ENCODE results near the gene IRF1.

Gene IRF1

DNA sequence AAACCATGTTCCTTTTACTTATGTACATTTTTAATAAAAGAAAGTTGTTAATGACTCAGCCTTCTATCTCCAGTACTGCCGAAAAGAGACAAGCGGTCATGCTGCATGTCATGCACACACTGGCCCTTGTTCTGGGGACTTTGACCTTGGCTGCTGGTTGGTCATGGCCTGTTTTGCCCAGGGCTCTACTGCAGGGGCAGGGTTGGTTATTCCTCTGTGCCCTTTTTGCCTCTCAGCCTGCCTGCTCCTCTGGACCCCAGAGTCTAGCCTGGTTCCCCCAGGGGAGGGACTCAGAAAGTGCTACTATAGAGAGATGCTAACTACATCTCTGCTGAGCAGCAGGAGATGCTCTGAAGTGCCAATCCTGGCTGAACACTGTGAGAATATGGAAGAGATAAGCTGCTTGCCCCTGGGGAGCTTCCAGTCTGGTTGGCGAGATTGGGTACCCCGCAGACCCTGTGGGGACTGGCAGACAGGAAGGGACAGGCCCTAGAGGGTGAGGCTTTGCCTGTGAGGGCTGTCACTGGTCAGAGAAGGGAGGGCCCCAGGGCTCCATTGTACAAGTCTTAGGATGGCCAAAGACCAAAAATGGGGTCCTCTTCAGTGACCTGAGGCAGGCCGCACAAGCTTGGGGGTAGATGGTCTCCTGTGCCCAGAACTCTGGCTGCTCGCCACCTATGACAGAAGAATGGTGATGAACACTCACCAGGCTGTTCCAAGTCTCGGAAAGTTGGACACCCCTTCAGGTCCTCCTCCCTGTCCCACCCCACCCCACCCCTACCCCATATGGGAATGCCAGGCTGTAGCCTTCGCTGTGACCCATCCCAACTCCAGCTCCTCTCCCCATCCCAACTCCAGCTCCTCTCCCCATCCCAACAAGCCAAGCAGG is 14.3 kb downstream of the IRF1 start:
- no peak for DNase-seq (ENCODE audit: low read depth, low spot score)

DNA sequence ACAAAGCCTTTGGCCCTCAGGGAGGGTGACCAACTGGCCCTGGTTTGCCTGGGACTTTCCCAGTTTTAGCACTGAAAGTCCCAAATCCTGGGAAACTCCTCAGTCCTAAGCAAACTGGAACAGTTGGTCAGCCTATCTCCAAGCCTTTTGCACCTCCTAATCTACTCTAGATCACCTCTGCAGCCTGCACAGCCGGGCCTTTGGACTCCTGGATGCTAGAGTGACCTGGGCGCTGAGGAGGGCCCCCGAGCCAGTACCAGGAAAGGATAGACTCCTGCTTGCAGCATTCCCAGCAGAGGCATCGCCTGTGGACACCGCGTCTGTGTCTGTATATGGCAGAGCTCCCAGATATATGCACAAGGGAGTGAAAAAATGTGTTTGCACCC is 15.1 kb downstream of the IRF1 start:
- no peak overlapping the region for H3K27ac ChIP-seq
- no peak for DNase-seq (ENCODE audit: low read depth, low spot score)

More for the DNA sequence above, 14.3 kb downstream of the IRF1 start:
- no peak overlapping the region for H3K27ac ChIP-seq

DNA sequence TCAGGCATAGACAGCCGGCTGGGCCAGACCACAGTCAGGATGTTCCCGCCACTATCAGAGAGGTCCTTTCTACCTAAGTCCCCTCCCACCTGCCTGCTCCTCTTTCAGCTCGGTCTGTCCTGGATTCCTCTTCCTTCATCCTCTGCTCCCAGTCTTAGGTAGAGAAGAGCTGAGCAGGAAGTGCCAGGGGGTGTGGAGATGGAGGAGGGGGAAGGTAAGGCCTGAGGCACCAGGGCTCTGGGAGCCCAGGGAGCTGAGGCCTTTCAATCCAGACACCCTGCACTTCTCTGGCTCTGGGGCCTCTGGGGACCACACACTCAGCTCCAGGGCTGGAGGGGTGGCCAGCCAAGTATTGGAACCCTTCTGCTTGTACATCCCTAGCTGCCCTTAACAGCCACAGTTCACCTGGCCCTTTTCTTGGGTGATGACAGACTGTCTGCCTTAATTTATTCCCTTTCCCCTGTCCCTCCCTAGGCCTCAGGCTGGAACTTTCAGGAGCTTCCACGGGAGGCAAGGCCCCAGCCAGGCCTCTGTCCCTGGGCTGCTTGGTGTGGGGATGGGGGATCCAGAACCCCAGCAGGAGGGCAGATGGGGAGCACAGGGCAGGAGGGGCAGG is 15.6 kb downstream of the IRF1 start:
- no peak for DNase-seq (ENCODE audit: low read depth, low spot score)
- no peak overlapping the region for H3K27ac ChIP-seq

DNA sequence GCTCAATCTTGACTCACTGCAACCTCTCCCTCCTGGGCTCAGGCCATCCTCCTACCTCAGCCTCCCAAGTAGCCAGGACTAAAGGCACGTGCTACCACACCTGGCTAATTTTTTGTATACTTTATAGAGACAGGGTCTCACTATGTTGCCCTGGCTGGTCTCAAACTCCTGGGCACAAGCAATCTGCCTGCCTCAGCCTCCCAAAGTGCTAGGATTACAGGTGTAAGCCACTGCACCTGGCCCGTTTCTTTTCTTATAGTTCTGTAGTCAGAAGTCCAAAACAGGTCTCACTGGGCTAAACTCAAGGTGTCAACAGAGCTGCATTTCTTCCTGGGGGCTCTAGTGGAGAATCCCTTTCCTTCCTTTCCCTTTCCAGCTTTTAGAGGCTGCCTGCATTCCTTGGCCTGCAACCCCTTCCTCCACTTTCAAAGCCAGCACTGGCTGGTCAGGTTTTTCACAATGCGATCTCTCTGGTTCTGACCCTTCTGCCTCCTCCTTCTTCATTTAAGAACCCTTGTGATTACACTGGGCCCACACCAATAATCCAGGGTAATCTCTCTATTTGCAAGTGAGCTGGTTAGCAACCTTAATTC is 16.3 kb downstream of the IRF1 start:
- no peak overlapping the region for H3K27ac ChIP-seq
- DNase-seq (ENCODE audit: low read depth, low spot score), result no peak

DNA sequence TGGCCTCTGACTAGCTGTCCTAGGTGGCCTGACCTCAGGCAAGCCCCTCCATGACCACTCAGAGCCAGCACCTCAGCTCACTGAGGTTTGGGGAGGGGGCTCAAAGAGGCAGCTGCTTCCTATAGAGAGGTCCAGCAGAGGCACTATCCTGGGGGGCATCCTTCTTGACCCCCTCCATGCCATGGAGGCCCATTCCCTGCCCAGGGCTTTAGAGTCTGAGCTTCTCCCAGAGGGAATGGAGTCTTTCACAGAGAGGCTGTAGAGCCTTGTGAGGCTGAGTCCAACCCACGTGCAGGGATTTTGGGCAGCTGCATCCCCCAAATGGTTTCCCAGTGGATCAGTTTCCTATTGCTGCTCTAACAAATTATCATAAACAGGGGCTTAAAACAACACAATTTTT is 16.9 kb downstream of the IRF1 start:
- no peak overlapping the region for H3K27ac ChIP-seq
- DNase-seq (ENCODE audit: low read depth, low spot score), result no peak

DNA sequence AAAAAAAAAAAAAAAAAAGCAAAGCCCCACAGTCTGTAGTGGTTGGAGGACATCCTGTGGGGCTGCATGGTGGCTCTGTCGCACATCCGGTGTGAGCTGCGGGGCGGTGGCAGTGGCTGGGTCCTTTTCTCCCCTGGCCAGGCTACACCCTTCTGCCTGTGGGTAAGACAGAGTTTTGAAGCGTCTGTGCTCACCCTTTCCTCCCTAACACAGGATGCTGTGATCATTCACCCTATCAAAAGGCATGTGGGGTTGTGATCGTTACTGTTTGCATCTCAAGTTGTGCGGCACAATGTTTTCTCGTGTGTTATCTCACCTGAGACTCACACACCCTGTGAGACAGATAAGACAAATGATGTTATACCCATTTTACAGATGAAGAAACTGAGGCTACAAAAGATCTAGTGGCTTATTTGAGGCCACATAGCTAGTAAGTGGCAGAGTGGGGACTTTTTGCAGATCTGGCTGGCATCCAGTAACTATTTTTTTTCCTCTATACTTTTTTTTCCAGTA is 17.5 kb downstream of the IRF1 start:
- H3K27ac ChIP-seq, result no peak overlapping the region
- no peak for DNase-seq (ENCODE audit: low read depth, low spot score)

DNA sequence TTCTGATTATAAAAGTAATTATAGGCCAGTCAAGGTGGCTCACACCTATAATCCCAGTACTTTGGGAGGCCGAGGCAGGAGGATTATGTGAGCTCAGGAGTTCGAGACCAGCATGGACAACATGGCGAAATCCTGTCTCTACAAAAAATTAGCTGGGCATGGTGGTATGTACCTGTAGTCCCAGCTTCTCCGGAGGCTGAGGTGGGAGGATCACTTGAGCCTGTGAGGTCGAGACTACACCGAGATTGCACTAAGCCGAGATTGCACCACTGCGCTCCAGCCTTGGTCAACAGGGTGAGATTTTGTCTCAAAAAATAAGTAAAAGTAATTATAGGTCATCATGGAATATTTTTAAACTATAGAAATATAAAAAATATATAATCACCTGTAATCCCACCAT is 18.1 kb downstream of the IRF1 start:
- no peak overlapping the region for H3K27ac ChIP-seq
- no peak for DNase-seq (ENCODE audit: low read depth, low spot score)

DNA sequence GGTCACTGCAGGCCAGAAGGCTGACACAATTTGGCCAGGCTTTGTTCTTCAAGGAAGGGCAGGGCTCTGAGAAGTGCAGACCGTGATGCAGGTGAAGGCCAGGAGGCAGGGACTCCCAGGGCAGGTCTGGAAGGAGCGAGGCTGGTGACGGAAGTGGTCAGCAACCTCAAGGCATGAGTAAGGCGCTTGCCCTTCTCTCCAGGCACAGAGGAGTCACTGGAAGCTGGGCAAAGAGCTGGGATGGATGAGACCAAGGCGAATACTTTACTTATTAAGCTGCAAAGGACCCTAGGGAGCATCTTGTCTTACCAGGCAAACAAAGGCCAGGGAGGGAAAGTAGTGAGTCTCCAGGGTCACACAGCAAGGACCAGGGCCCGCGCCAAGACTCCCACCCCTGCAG is 18.6 kb downstream of the IRF1 start:
- DNase-seq (ENCODE audit: low read depth, low spot score), result no peak
- no peak overlapping the region for H3K27ac ChIP-seq

DNA sequence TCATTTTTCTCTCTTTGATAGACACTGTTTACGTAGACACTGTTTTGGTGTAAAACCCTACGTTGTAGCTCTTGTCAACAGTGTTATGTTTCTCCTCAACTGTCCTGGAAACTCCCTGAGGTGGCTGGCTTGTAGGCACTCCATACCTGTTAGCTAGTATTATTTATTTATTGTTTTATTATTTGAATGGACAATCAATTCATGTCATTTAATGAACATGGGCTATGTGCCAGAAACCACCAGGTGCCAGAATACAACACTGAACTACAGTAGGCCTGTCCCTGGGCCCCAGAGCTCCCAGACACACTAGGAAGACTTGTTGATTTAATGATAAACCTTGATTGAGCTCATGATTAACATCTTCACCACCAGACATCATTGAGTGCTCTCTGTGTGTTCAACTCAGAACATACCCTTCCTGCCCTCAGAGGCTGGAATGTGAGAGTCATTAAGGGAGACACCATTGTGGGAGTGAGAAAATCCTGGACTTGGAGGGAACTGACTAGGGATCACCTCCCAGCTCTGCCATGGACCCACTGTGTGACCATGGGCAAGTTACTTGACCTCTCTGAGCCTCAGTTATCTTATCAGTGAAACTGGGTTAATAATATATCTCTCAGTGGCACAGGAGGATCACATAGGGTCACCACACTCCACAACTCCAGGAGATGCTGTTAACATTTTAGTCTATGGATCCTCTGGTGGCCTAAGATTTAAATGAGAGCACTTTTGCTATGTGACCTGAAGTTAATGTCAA is 19.2 kb downstream of the IRF1 start:
- DNase-seq (ENCODE audit: low read depth, low spot score), result no peak
- no peak overlapping the region for H3K27ac ChIP-seq

DNA sequence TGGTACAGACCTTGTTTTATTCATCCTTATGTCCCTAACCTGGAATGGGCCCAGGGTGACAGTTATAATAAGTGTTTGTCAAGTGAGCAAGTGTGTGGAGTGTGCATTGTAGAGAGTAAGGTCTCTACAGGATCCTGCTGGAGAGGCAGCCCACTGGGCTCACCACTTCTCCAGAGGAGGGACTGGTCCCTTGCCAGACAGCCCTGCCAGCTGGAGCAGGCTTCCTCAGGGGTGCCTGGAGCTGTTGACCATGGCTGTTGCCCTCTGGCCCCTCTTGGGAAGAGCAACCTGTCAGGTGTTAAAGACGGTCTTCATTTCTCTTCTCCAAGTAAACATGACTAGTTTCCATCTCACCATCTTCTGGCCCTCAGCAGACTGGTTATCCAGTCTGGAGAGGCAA is 20.0 kb downstream of the IRF1 start:
- DNase-seq (ENCODE audit: low read depth, low spot score), result no peak
- H3K27ac ChIP-seq, result no peak overlapping the region

DNA sequence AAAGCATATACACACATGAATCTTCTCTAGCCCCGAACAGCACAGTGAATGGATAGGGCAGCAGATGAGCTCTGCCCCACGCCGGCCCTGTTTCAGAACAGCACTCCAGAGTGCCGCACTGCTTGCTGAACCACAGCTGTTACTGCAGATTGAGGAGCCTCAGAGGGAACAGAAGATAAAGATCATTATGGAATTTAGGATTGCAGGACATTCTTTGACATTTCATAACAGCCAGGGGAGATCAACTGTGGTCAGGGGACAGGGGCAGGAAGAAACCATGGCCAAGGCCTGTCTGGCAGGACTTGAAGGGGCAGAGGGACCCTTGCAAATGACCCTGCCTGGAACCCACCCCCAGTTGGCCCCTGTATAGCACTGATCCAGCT is 20.6 kb downstream of the IRF1 start:
- no peak for DNase-seq (ENCODE audit: low read depth, low spot score)
- H3K27ac ChIP-seq, result no peak overlapping the region

DNA sequence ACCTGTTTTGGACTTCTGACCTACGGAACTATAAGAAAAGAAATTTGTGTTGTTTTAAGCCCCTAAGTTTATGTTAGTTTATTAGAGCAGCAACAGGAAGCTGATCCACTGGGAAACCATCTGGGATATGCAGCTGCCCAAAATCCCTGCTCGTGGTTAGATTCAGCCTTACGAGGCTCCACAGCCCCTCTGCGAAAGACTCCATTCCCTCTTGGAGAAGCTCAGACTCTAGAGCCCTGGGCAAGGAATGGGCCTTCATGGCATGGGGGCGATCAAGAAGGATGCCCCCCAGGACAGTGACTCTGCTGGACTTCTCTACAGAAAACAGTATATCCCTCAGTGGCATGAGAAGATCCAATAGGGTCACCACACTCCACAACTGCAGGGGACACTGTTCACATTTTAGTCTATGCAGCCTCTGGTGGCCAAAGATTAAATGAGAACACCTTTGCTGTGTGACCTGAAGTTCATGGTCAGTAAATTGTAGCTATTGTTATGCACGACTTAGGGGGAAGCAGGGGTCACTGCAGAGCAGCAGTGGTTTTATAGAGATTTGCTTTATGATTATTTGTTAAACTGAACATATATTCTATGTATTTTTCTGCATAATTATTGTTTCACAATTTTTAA is 21.1 kb downstream of the IRF1 start:
- H3K27ac ChIP-seq, result no peak overlapping the region
- no peak for DNase-seq (ENCODE audit: low read depth, low spot score)

DNA sequence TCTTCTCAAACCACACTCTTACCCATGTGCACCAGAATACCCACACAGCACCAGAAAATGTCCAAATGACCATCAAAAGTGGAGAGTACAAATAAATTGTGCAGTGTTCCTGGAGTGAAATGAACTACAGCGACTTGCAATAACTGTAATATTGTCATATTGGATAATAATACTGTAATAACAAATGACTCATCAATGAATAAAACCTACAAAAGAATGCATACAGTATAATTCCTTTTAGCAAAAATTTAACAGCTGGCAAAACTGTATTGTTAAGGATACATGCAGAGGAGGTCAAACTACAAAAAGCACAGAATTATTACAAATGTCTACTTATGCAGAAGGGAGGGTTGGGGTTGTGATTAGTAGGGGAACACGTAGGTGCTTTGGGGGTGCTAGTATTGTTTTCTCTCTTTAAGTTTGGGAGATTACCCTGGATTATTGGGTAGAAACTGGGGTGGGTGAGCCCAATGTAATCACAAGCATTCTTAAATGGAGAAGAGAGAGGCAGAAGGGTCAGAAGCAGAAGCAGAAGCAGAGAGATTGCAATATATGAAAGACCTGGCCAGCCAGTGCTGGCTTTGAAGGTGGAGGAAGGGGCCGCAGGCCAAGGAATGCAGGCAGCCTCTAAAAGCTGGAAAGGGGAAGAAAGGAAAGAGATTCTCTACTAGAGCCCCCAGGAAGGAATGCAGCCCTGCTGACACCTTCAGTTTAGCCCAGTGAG is 21.8 kb downstream of the IRF1 start:
- H3K27ac ChIP-seq, result no peak overlapping the region

DNA sequence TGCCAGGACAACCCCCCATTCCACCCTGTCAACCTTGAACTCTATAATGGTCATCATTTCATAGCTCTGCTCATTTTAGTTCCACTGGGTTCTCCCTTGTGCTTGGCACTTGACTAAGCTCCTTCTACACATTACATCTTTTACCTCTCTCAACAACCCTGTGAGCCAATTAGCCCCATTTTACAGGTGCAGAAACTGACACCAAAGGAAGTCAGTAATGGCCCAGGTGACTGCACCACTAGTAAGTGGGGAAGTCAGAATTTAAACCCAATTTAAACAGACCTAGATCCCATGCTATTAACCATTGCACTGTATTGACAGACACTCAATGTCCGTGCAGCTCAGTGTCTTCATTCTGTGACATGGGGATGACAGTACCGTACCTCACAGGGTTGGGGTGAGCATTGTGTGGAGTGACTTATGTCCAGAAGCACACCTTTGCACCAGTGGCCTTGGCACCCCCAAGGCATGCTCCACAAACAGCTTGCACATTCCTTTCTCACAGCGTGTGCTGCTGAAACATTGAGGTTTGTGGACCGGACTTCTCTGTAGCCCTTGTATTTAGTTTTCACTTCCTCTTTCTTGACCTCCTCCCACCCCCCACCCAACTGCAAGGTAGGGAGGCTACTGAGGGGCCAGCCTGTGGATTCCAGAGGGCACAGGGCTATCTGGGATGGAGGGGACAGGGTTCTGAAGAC is 23.1 kb downstream of the IRF1 start:
- no peak for DNase-seq (ENCODE audit: low read depth, low spot score)
- H3K27ac ChIP-seq, result no peak overlapping the region

More for the DNA sequence above, 21.8 kb downstream of the IRF1 start:
- DNase-seq (ENCODE audit: low read depth, low spot score), result no peak

DNA sequence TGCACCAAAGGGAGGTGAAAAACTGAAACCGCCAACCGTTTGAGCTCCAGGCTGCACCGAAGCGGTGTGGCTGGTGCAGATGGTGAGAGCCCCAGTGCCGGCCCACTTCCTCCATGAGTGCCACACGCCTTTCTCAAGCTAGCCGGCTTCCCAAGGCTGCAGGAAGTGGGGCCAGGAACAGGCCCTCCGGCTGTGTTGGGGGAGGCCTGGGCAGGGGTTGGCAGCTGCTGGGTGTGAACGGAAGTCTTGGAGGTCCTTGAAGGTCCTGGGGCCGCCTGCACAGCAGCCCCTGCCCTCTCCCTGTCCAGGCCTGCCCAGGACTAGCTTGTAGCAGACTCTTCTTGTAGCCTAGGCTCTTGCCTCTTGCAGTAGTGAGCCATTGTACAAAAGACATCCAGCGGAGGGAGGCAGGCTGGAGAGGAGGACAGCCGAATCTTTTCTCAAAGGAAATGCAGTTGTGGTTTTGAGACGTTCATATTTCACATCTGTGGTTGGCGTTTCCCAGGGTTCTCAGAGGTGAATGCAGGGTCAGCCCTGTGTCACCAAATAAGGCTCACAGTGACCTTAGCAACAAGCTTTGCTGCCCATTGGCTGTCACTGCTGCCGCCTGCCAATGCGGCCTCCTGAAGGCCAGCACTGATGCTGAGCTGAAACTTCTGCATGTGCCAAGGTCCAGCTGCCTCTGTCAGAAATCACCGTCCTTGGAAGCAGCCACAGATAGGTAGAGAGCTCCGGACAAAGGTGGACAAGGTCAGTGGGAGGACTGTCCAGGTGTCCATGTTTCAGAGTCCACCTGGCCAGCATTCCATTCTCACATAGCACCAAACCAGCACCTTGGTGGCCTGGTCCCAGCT is 23.9 kb downstream of the IRF1 start:
- no peak for DNase-seq (ENCODE audit: low read depth, low spot score)
- H3K27ac ChIP-seq, result peak overlapping the region; percentile 41

DNA sequence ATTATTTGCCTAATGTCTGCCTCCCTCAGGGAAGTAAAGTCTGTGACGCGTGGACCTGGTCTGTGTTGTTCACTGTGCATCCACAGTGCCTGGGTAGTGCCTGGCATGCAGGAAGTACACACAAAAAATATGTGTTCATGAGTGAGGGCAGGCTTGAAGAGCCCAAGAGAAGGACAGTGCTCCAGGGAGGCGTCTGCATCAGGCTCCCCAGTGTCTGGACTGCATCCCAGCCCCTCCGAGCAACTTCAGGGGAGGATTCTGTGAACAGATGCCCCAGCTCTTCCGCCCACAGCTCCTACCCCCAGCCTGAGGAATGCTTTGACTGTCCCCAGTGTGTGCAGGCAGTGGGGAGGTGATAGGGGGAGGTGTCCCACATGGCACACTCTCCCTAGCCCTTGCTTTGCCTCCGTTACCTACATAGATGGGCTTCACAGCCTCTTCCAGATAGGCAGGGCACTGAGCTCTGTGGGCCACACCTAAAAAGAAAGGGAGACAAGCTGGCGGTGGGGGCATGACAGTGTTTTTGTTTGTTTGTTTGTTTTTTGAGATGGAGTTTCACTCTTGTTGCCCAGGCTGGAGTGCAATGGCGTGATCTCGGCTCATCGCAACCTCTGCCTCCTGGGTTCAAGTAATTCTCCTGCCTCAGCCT is 25.4 kb downstream of the IRF1 start:
- DNase-seq (ENCODE audit: low read depth, low spot score), result no peak
- peak overlapping the region; percentile 63 for H3K27ac ChIP-seq

DNA sequence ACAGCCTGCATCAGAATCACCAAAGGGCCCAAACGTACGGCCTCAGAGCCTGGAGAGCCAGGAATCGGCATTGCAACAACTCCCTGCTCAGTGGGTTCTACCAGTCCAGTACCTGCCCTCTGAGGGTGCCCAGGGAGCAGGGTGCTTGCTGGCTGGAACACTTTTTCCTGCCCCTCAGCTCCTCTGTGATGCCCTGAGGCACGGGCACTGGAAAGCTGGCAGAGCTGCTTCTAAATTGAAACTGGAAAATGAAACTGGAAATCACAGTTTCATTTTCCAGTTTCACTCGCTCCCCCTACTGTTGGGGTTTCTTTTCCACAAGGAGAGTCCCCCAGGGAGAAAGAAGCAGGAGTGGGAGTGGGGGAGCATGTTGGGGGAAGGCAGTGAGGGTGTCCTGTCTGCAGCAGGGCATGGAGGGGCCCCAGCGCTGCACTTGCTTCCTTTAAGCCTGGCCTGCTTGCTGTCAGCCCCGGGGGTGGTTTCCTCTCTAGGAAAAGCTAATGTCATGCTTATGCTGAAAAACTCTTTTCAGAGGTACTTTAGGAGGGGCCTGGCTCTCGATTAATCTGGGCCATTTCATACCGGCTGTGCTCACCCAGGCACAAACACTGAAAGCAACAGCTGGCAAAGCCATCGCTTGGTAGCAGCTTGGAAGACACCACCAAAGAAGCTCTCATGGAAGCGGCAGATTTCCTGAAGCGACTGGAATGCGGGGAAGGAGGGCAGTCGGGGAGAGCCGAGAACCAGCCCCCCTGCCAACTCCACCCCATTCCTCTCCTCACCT is 26.2 kb downstream of the IRF1 start:
- no peak for DNase-seq (ENCODE audit: low read depth, low spot score)

More for the DNA sequence above, 26.2 kb downstream of the IRF1 start:
- H3K27ac ChIP-seq, result peak overlapping the region; percentile 63
